GM21360 (cell line): Measurements from ENCODE around the gene PNLIPRP3.
"Not testable (repeated sequence)": the region's sequence is repeated elsewhere in the genome, so short reads cannot be mapped to it uniquely, and the experiment has no call there.

Experiments
- ATAC-seq: cut with Tn5 transposase; IDR thresholded peaks from one replicate; pipeline ENCODE4 v1.9.1; 2021; ENCODE audit warnings: mild to moderate bottlenecking, moderate library complexity; ENCODE audit not compliant: unreplicated experiment

The PNLIPRP3 gene

DNA sequence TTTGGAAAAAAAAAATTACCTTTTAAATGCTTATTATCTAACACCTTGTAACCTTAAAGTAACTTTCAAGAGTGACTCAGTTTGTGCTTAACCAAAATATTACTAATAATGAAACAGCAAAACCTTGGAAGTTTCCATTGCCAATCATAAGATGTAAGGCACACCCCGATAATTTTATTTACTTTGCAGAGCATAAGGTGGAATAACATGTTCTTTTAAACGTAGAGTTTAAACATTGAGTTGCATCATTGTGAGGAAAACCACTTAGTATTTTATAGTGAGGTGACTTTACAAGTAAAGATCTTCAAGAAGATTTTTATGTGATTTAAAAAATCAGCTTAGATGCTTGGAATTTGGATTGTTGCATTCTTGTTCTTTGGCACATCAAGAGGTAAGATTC, at the start of gene PNLIPRP3:
Gene PNLIPRP3, plus strand, starts transcription at position 177 of the 400 bp plus-strand sequence. Its CDS starts 166 bp downstream, at position 343.
- ATAC-seq: no peak

DNA sequence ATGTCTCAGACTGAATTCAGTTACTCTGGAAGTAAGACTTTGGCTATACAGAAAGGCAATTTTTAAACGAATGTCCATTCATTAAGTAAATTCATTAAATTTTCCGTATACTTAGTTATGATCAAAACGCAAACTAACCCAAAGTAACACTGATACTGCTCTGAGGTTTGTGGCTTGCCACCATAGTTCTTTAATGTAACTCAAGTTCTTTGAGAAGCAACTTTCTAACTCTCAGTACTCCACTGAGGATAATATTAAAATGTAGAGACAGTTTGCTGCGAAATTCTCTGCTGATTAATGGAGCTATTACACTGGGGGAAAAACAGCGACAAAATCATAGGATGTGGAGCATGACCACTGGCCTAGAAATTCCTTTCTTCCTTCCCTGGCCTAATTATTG, 45.4 kb upstream of the PNLIPRP3 start:
- no peak for ATAC-seq

DNA sequence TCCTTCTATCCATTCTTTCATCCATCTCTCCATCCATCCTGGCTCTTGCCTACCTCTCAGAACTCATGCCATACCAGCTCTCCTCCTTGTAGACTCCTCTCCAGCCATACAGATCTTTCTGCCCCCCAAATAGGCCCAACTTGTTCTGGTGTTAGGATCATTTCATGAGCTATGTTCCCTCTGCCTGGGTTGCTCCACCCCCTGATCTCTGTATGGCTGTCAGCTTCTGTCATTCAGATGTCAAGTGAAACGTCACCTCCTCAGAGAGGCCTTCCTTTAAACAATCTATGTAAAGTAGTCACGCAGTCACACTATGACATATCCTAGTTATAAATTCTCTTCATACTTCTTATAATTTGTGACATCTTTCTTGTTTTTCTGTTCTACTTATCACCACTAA, 42.3 kb upstream of the PNLIPRP3 start:
- no peak for ATAC-seq

DNA sequence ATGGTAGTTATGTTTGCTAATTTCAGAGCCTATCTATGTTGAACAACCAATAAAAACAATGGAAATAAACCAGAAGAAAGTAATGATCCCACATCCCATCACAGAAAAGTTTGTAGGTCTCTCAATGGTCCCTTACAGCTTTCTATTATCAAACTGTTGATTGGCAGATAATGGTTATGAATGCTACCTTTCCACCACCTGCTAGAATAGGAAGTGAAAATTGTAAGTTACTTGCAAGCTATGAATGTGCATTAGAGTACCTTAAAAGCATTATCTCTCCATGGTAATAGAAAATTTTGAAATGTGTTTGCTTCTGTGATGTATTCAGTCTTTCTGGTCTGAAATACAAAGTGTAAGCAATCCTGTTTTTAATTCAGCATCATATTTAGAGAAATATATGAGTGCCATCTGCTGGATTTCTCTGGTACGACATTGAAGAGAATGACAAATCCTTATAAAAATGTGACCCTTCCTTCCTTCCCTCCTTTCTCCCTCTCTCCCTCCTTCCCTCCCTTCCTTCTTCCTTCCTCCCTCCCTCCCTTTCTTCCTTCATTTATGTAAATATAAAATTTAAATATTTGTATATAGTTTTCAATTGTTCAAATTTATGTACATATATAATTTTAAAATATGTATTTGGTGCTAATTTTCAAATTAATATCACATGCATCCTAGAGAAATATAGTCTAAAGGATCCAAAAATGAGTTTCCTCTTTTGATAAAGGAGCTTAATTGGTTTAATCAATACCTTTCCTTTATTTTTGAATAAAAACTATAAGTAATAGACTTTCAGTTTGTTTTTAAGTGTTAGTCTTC, 41.4 kb upstream of the PNLIPRP3 start:
- ATAC-seq: peak; percentile 41

DNA sequence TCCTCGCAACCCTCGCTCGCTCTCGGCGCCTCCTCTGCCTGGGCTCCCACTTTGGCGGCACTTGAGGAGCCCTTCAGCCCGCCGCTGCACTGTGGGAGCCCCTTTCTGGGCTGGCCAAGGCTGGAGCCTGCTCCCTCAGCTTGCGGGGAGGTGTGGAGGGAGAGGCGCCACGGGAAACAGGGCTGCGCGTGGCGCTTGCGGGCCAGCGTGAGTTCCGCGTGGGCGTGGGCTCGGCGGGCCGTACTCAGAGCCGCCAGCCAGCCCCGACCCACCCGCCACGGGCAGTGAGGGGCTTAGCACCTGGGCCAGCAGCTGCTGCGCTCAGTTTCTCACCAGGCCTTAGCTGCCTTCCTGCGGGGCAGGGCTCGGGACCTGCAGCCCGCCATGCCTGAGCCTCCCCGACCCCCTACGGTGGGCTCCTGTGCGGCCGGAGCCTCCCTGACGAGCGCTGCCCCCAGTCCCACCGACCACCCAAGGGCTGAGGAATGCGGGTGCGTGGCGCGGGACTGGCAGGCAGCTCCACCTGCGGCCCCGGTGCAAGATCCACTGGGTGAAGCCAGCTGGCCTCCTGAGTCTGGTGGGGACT, 34.3 kb upstream of the PNLIPRP3 start:
- not testable (repeated sequence) for ATAC-seq

DNA sequence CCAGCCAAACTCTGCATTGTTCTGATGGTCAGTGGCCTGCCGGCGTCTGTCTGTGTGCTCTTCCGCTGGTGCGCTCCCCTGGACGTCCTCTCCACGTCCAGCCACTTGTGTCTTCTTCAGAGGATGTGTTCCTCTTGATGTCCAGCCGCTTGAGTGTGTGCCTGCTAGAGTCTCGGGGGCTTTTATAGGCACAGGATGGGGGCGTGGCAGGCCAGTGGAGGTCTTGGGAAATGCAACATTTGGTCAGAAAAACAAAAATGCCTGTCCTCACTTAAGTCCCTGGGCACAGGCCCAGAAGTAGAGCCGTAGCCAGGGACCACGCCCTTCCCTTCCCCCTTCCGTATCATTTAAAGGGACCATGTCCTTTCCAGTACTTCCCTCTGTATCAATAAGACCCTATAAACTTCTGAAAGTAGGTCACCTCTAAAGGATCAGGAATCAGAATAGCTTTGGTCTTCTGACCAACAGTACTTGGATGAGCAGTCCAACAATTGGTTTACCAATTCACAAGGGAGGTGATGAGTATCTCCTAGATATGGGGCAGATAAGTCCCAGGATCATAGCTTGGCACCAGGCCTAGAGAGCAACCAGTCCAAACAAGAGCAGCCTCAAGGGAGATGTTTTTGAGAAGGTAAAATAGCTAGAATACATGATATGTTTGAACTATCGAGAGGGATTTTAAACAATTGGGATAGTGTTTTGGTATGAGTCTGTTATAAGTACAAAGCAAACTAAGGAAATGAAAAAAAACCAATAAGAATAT, 32.2 kb upstream of the PNLIPRP3 start:
- no peak for ATAC-seq

DNA sequence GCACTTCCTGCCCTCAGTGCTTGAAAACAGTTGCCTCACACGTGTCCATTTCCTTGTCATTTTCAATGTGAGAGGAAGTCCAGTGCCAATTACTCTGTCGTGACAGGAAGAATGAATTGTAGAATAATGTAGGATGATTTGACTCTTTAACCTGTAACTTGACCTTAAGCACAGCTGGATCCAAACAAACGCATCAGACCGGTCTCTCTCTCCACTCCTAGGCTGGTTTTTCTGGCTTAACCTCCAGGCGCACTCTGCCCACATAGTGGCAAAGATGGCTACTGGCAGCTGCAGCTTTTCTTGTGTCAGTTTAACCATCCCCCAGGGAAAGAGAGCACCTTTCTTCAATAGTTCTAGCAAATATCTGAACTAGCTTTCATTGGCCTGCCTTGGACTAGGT, 29.4 kb upstream of the PNLIPRP3 start:
- ATAC-seq: no peak

DNA sequence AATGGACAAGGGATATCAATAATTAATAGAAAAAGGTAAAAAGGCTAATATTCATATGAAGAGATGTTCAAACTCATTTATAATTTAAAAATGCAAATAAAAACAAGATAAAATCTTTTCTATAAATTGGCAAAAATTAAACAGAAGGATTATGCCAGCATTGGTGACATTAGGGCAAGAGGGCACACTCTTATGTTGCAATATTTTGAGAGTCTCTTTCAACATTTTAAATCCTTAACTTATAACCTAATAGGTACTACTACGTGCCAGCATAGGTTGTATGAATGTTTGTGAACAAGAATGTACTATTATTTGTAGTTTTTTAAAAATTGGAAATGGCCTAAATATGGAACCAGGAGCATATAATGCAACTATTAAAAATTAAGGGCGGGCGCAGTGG, 24.8 kb upstream of the PNLIPRP3 start:
- ATAC-seq: no peak

DNA sequence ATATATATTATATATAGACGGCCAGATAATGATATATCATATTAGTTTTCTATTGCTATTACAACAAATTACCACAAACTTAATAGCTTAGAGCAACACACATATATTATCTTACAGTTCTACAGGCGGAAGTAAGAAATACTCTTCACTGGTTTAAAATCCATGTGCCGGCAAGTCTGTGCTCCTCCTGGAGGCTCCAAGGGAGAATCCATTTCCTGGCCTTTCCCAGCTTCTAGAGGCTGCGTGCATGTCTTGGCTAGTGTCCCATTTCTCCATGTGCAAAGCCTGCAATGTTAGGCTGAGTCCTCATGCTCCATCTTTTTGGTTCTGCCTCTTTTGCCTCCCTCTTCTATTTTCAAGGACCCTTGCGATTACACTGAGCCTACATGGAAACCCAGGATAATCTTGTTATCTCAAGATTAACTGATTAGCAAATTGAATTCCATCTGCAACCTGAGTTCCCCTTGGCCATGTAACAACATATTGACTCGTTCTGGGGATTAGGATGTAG, 23.9 kb upstream of the PNLIPRP3 start:
- no peak for ATAC-seq

DNA sequence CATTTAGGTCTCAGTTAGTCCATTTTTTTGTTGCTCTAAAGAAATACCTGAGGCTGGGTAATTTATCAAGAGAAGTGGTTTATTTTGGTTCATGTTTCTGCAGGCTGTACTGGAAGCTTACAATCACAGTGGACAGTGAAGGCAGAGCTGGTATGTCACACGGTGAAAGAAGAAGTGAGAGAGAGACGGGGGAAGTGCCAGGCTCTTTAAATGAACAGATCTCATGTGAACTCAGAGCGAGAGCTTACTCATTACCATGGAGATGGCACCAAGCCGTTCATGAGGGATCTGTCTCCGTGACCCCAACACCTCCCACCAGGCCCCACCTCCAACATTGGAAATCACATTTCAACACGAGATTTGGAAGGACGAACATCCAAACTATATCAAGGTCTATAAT, 18.9 kb upstream of the PNLIPRP3 start:
- peak; percentile 91 for ATAC-seq

DNA sequence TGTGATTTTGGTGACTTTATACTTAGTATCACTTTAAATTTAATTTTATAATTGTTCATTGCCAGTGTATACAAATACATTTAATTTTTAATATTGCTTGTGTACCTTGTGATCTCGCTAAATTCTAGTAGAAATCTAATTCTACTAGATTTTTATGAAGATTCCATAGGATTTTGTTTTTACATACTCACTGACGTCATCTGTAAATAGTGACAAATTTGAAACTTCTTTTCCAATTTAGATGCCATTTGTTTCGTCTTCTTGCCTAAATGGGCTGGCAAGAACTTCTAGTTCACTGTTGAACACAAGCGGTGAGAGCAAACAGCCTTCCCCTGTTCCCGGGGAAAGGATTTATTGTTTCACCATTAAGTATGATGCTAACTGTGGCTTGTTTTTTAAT, 17.3 kb upstream of the PNLIPRP3 start:
- no peak for ATAC-seq

DNA sequence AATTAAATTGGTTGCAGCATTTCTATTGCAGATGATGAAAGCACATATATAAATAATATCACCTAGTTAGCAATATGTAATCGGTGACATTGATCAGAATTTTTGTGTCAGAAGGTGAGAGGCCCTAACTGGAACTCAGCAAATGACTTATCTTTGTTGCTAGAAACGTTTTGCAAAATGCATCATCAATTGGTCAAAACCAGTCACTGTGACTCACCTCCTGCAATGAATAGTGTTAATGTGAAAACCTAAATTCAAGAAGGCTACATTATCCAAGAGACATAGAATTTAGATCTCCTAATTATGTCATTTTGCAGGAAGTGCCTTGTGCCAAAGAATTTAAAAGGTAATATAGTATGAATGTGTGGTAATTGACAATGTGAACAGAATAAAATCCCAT, 9.8 kb upstream of the PNLIPRP3 start:
- no peak for ATAC-seq

DNA sequence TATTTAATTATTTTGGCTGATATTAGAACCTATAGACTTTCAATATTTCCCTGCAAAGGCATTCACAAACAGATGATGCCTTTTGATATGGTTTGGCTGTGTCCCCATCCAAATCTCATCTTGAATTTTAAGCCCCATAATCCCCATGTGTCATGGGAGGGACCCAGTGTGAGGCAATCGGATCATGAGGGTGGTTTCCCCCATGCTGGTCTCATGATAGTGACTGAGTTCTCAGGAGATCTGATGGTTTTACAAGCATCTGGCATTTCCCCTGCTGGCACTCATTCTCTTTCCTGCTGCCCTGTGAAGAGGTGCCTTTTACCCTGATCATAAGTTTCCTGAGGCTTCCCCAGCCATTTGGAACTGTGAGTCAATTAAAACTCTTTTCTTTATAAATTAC, 9.3 kb upstream of the PNLIPRP3 start:
- no peak for ATAC-seq

DNA sequence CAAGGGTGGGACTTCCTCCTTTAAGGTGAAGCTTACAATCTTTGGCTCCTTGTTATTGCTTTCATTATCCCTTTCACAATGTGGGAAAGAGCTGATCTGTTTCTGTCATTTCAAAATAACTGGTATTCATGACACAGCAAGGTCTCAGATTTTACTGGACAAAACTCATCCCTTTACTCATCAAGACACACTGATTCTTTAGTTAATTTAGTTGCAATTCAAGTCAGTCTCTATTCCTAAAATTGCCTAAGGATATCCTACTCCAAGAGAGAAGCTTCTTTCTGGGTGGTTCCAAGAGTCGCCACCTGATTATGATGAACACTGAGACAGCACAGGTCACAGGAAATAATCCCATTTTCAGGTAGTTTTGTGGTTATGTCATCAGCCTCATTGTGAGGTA, 5.8 kb upstream of the PNLIPRP3 start:
- no peak for ATAC-seq

DNA sequence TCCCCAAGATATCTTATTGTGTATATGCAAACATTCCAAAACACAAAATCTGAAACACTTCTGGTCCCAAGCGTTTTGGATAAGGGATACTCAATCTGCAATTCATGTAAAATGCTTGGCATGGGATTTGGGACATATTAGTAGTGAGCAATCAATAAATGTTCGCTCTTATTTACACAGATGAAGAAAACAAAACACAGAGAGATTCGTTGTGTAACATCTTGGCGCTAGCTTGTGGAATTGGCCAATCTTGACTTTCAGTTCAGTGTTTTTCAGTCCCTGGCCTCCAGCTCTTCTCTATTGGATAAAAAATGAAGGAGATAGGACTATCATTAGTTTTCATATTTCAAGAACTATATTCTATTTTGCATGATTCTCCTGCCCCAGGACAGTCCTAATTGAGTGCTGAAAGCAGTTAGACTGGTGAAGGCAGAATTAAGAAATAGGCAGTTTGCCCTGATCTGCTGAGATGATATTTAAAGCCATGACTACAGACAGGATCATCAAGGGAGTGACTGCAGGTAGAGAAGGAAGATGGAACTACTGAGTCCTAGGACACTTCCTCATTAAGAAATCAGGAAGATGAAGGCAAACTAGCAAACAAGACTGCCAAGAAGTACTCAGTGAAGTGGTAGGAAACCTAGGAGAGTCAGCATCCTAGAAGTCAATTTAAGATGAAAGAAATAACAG, 1.8 kb downstream of the PNLIPRP3 start:
- no peak for ATAC-seq

DNA sequence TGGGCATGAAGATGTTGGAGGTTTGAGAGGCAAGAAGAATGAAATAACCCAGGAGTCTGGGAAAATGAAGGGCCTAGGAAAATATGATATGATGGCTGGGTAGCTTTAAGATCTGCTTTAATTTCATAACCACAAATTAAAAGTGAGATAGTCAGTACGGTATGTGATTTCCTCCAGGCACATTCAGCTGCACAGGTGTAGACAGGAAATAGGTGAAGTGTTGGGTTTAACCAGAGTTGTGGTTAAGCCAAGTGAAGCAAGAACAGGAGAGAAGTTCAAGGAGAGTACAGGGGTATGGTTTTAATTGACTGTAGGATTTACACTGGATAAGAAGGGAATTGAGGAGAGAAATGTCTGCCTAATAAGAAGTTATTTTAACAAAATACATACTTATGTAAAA, 2.6 kb downstream of the PNLIPRP3 start:
- no peak for ATAC-seq

DNA sequence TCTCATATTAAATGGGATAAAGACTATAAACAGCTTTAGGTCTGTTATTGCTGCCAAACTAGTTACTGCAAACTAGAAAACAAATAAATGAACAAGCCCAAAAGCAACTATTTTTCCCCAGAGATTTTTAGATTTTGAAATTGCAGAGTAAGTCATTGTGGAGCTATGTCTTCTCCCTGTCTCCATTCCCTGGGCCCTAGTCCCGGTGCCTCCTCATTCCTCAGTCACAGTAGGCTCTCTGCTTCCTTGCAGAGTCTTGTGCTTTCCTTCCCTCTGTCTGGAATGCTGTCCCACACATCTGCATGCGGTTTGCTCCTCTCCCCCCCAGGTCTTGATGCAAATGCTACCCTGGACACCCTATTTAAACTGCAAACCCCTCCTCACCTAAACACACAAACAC, 4.0 kb downstream of the PNLIPRP3 start:
- ATAC-seq: no peak

DNA sequence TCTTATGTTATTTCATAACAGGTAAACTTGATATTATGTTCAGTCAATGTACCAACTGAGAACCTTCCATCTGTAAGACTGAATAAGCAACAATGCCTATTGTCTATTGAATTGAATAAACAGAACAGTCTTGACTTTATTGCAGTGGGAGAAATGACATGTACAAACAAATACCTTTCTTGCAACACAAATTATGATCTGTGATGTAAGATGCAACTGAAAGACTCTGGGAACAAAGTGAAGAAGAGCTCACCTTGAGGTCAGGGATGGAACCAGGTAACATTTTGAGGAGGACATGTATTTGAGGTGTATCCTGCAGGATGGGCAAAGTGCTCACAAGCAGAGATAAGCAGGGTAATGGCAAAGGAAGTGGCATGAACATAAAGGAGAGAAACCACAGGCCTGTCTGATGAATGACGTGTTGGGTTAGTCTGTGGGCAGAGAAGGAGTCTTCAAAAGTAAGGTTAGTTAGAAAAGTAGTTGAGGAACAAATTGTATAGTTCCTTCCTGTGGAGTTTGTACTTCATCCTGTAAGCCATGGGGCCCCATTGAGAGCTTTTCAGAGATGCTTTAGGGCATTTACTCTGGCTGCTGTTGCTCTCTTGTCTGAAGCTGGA, 9.5 kb downstream of the PNLIPRP3 start:
- ATAC-seq: no peak

DNA sequence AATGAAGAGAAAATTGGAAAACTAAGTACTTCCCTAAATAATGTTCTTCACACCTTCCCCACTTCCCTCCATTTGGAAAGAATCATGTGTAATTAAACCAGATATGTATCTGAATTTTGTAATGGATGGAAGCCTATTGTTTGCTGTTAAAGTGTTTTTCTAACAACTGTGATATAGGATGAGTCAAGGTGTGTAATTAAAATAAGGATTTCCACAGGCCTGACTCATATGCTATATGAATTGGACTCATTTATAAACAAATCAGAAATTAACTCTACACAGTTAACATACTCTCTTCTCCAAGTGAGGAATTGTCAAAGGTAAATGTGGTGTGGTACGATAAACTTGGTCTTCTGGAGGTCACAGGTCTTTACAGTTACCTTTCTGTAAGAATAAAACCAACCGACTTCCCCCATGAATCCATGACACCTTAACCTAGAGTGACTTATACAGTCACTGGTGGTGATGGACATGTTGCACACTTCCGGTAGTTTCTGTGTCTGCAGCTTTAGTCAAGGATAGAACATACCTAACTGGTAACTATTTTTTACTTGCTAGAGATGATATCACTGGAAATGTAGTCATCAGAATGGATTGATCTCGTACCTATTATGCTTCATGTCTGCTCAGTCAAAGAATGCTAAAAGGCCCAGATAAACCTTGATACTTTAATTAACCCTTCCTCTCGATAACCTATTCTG, 12.8 kb downstream of the PNLIPRP3 start:
- ATAC-seq: no peak

DNA sequence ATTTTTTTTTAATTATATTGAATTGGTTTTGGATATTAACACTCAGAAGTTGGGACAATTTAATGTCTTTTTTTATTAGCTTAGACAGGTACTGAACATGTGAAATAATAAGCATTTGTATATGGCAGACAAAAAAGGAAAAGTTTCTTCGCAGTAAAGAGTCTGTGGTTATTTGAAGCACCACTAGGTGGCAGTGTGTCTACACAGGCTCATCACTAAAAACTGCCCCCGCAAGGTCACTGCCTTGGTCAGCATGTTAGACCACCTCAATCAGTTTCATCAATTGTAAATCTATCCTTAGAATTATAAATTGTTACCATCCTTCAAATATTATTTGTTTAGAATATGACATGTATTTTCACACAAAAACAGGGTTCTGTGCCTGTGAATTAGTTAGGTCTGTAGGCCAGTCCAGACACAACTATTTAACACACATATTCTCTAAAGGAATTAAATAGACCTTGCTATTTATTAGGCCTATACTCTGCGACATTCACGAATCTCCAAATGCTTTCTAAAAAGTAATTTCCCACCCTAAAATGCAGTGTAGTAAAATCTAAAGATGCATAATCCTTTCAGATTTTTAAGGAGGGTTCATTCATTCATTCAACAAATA, 17.0 kb downstream of the PNLIPRP3 start:
- peak; percentile 83 for ATAC-seq
